ENCODE results near the gene NASP. TPM values are rescaled to one million over a fixed set of nuclear protein-coding genes. Genes with fewer than 3 reads are reported as not detected.

The NASP gene
- total and polyA plus RNA-seq, 12 donors = 32.3 to 181 (median 54.4) TPM

DNA sequence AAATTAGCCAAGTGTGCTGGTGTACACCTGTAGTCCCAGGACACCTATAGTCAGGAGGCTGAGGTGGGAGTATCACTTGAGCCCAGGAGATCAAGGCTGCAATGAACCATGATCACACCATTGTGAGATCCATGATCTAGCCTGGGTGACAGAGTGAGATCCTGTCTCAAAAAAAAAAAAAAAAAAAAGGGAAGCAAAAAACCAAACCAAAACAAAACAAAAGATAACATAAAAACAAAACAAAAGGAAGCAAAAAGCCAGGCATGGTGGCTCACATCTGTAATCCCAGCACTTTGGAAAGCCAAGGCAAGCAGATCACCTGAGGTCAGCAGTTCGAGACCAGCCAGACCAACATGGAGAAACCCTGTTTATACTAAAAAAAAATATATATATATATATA, 42.6 kb upstream of the NASP start:
- no peak for TF ChIP-seq POLR2A (IDR thresholded peaks at IDR 0.05)
- TF ChIP-seq, protein P1, sequence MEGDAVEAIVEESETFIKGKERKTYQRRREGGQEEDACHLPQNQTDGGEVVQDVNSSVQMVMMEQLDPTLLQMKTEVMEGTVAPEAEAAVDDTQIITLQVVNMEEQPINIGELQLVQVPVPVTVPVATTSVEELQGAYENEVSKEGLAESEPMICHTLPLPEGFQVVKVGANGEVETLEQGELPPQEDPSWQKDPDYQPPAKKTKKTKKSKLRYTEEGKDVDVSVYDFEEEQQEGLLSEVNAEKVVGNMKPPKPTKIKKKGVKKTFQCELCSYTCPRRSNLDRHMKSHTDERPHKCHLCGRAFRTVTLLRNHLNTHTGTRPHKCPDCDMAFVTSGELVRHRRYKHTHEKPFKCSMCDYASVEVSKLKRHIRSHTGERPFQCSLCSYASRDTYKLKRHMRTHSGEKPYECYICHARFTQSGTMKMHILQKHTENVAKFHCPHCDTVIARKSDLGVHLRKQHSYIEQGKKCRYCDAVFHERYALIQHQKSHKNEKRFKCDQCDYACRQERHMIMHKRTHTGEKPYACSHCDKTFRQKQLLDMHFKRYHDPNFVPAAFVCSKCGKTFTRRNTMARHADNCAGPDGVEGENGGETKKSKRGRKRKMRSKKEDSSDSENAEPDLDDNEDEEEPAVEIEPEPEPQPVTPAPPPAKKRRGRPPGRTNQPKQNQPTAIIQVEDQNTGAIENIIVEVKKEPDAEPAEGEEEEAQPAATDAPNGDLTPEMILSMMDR (IDR thresholded peaks at IDR 0.05) = no peak
- intact Hi-C loops (cut with DNase I) = no loop called here
- no peaks in the 10 kb centered on the region for H3K9me3 ChIP-seq (replicated peaks in 1 of 3)
- no peak overlapping the region for H3K27ac ChIP-seq
- H3K4me1 ChIP-seq (replicated peaks in 1 of 2) = peaks cover 0 to 19% of the 10 kb centered on the region in 2 donors
- DNase-seq = no peak
- H3K36me3 ChIP-seq (replicated peaks in 1 of 2) = no peaks in the 10 kb centered on the region
- H3K27me3 ChIP-seq = no peaks in the 10 kb centered on the region
- 87 to 100% (median 95%) methylated on average over 1 of the region's 1 CpG for WGBS, 4 donors
- H3K4me3 ChIP-seq = no peak overlapping the region

- intact Hi-C loops (cut with DNase I) = no loop called here
- WGBS, 4 donors = 18 to 26% (median 19%) methylated on average over 3 to 4 of the region's 4 CpGs
Observed at GRCh38 chr1:45542591-45542990, 41.2 kb upstream of the NASP start.

GRCh38 chr1:45543581-45544417, 40.0 kb upstream of the NASP start:
- H3K36me3 ChIP-seq (replicated peaks in 1 of 2) = no peaks in the 10 kb centered on the region
- H3K9me3 ChIP-seq (replicated peaks in 1 of 3) = no peaks in the 10 kb centered on the region
- WGBS, 4 donors = 55 to 67% (median 60%) methylated on average over 8 of the region's 8 CpGs
- DNase-seq = peak; percentile 56 to 79 (median 61)
- H3K27me3 ChIP-seq = no peaks in the 10 kb centered on the region
- intact Hi-C loops (cut with DNase I) = no loop called here
- peaks cover 0 to 19% of the 10 kb centered on the region in 2 donors for H3K4me1 ChIP-seq (replicated peaks in 1 of 2)
- H3K4me3 ChIP-seq = no peak overlapping the region
- H3K27ac ChIP-seq = peak overlapping the region in 3 of 5 donors; percentile 38 to 84 (median 71)
- no peak for TF ChIP-seq POLR2A (IDR thresholded peaks at IDR 0.05)
- TF ChIP-seq, protein P1 (IDR thresholded peaks at IDR 0.05) = no peak

More at GRCh38 chr1:45542591-45542990, 41.2 kb upstream of the NASP start:
- H3K4me1 ChIP-seq (replicated peaks in 1 of 2) = peaks cover 0 to 19% of the 10 kb centered on the region in 2 donors
- no peaks in the 10 kb centered on the region for H3K9me3 ChIP-seq (replicated peaks in 1 of 3)
- H3K27ac ChIP-seq = peak overlapping the region in 2 of 5 donors; percentile 46 to 71
- peak; percentile 43 to 74 (median 58) for DNase-seq
- TF ChIP-seq, protein P1 (IDR thresholded peaks at IDR 0.05) = no peak
- TF ChIP-seq POLR2A (IDR thresholded peaks at IDR 0.05) = no peak
- no peak overlapping the region for H3K4me3 ChIP-seq
- H3K36me3 ChIP-seq (replicated peaks in 1 of 2) = no peaks in the 10 kb centered on the region
- H3K27me3 ChIP-seq = no peaks in the 10 kb centered on the region

GRCh38 chr1:45544530-45544929, 39.3 kb upstream of the NASP start:
- H3K27me3 ChIP-seq = no peaks in the 10 kb centered on the region
- TF ChIP-seq POLR2A (IDR thresholded peaks at IDR 0.05) = no peak
- TF ChIP-seq, protein P1 (IDR thresholded peaks at IDR 0.05) = no peak
- no peaks in the 10 kb centered on the region for H3K9me3 ChIP-seq (replicated peaks in 1 of 3)
- H3K36me3 ChIP-seq (replicated peaks in 1 of 2) = no peaks in the 10 kb centered on the region
- peak overlapping the region in 1 of 5 donors; percentile 21 for H3K27ac ChIP-seq
- DNase-seq = no peak
- H3K4me1 ChIP-seq (replicated peaks in 1 of 2) = peaks cover 0 to 19% of the 10 kb centered on the region in 2 donors
- intact Hi-C loops (cut with DNase I) = no loop called here
- H3K4me3 ChIP-seq = no peak overlapping the region
- WGBS, 4 donors = 80 to 88% (median 85%) methylated on average over 4 of the region's 4 CpGs
